HG03196 (cell line): ENCODE measurements around the gene ABCC2.
"Not testable (repeated sequence)": the region's sequence is repeated elsewhere in the genome, so short reads cannot be mapped to it uniquely, and the experiment has no call there.

Experiments
- ATAC-seq: cut with Tn5 transposase; IDR thresholded peaks from one replicate; pipeline ENCODE4 v1.9.1; 2021; ENCODE audit not compliant: unreplicated experiment

Gene ABCC2

DNA sequence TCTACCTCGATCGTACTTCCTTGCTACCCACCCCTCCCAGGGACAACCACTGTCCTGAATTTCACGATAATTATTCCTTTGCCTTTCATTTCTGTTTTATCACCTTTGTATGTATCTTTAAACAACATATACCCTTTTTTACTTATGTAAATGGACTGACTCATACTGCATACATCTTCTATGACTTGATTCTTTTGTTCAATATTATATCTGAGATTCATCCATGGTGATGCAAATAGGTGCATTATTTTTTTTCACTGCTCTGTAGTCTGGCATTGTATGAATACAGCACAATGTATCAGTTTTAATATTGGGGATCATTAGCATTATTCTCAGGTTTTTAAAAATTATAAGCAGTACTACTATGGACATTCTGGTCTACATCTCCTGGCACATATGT is 69.4 kb downstream of the ABCC2 start:
- no peak for ATAC-seq

DNA sequence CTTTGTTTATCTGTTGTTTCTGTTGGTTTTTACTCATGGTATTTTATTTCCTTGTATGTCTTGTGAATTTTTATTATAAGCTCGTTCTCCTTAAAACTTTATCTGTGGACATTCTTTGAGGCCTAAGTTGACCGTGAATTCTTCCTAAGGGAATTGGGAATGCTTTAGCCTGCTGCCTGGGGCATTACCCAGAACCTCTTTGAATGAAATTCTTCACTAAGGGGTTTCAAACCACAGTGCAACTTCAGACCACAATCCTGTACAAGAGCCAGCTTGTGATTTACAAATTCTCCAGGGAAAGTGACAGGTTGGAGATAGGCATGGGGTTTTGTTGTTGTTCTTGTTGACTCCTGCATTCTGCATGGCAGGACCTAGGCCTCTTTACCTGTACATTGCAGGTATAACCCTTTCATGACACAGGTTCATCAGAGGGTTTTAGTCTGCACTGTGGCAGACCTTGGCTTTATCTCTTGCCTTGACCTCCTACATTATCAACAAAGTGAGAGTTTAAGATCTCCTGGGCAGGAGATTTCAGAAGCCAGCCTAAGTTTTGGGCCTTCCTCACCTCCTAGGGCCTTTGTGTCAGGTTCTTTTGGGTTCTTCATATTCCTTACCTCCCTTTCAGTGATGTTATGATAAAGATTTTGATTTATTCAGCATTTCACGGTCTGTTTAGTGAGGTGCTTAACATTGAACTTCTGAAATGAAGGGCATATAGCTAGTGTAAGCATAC is 70.2 kb downstream of the ABCC2 start:
- no peak for ATAC-seq

DNA sequence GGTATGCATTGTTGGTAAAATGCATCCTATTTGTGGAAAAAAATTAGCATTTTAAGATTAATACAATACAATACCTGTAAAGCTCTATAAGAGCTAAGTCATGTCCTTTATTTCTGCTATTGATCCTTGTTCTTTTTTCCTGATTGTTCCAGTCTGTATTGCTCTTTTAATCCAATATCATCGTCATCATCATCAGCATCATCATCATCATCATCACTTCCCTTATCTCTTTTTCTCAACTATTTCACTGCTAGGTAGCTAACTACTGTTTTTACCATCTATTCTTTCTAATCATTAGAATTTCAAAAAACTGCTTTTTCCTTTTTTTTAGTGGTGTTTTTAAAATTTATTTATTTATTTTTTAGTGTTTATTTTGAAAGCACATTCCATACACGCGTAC is 71.2 kb downstream of the ABCC2 start:
- no peak for ATAC-seq

DNA sequence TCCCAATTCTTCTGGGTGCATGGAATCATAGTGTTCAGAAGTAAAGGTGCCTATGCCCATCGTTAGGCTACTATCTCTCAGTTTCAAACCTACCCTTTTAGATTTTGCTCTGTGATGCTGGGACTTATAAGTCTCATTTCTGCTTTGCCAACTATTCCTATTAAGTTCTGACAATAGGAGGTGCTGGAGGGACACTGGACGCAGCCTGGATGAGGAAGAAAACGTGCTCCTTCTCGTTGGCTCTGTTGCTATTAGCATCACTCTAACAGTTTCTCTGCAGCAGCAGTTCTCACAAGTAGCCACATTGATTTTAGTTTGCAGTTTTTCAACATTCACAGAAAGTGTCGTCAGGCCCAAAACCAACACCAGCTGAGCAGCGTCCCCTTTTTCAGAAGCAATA is 72.4 kb downstream of the ABCC2 start:
- ATAC-seq: no peak

DNA sequence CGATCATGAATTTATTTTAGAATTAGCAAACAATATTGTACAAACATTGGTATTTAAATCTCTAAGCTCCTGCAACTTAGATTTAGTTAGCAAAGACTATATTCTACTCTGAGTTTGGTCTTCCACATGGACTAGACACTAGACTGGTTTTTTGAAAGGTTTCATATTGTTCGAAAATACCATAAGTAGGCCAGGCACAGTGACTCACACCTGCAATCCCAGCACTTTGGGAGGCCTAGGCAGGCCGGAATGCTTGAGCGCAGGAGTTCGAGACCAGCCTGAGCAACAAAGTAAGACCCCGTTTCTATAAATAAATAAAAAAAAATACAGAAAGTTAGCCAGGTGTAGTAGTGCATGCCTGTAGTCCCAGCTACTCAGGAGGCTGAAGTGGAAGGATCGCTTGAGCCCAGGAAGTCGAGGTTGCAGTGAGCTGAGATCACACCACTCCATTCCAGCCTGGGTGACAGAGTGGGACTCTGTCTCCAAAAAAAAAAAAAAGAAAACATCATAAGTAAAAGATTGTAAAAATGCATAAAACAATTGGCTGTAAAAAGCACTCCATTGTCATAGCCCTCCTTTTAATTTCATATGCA is 73.1 kb downstream of the ABCC2 start:
- ATAC-seq: no peak

DNA sequence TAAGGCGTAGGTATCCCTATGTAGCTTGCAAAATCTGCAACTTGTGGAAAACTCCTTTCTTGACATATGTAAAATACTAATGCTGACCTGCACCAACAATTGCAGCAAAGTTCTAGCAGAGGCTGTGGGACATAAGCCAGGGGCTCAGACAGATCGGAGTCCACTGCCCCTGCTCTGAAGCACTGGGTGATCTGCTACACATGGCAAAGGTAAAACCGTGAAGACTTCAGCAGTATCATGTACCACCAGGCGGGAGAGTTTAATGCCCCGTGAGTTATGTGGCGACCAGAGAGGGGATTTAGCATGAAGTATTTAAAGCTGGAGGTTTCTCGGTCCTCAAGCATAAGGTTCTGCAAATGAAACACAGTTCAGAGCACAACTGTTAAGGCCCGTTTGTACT is 76.4 kb downstream of the ABCC2 start:
- ATAC-seq: no peak

DNA sequence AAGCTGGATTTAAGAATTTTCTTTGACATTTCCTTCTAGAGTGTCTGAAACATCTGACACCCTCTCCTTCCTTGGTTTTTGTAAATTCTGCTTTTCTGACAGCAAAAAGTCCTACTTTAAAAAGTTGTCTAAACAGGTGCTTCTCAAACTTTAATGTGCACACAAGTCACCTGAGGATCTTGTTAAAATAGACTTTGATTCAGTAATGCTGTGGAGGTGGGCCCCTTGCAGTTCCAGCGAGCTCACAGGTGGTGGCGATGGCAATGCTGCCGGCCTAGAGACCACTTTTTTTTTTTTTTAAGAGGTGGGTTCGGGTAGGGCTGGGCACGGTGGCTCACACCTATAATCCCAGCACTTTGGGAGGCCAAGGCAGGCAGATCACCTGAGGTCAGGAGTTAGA is 77.1 kb downstream of the ABCC2 start:
- ATAC-seq: no peak

DNA sequence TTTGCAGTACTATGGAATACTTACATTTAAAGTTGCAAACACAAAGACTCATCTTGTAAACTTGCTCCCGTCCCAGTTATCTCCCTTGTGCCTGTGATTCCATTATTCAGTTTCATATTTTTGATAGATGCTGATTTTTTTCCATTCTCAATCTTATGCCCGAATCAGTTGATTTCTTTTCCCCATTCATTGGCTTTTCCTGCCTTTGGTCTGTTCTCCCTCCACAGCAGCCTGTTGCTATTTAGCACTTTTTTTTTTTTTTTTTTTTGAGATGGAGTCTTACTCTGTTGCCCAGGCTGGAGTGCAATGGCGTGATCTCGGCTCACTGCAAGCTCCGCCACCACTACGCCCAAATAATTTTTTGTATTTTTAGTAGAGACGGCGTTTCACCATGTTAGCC is 78.0 kb downstream of the ABCC2 start:
- ATAC-seq: no peak

DNA sequence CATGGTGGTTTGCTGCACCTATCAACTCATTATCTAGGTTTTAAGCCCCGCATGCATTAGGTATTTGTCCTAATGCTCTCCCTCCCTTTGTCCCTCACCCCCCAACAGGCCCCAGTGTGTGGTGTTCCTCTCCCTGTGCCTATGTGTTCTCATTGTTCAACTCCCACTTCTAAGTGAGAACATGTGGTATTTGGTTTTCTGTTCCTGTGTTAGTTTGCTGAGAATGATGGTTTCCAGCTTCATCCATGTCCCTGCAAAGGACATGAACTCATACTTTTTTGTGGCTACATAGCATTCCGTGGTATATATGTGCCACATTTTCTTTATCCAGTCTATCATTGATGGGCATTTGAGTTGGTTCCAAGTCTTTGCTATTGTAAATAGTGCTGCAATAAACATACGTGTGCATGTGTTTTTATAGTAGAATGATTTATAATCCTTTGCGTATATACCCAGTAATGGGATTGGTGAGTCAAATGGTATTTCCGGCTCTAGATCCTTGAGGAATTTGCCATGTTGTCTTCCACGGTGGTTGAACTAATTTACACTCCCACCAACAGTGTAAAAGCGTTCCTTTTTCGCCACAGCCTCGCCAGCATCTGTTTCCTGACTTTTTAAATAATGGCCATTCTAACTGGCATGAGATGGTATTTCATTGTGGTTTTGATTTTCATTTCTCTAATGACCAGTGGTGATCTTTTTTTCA is 81.2 kb downstream of the ABCC2 start:
- not testable (repeated sequence) for ATAC-seq

DNA sequence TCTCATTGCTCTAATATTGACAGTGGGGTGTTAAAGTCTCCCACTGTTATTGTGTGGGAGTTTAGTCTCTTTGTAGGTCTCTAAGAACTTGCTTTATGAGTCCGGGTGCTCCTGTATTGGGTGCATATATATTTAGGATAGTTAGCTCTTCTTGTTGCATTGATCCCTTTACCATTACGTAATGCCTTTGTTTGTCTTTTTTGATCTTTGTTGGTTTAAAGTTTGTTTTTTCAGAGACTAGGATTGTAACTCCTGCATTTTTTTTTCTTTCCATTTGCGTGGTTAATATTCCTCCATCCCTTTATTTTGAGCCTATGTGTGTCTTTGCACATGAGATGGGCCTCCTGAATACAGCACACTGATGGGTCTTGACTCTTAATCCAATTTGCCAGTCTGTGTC is 84.8 kb downstream of the ABCC2 start:
- not testable (repeated sequence) for ATAC-seq

DNA sequence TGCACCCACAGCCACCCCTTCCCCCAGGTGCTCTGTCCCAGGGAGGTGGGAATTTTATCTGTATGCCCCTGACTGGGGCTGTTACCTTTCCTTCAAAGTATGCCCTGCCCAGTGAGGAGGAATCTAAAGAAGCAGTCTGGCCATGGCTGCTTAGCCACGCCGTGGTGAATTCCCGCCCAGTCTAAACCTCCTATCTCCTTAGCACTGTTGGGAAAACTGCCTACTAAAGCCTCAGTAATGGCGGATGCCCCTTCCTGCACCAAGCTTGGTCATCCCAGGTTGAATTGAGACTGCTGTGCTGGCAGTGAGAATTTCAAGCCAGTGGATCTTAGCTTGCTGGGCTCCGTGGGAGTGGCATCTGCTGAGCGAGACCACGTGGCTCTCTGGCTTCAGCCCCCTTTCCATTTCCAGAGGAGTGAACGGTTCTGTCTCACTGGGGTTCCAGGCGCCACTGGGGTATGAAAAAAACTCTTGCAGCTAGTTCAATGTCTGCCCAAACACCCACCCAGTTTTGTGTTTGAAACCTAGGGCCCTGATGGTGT is 87.2 kb downstream of the ABCC2 start:
- ATAC-seq: no peak

DNA sequence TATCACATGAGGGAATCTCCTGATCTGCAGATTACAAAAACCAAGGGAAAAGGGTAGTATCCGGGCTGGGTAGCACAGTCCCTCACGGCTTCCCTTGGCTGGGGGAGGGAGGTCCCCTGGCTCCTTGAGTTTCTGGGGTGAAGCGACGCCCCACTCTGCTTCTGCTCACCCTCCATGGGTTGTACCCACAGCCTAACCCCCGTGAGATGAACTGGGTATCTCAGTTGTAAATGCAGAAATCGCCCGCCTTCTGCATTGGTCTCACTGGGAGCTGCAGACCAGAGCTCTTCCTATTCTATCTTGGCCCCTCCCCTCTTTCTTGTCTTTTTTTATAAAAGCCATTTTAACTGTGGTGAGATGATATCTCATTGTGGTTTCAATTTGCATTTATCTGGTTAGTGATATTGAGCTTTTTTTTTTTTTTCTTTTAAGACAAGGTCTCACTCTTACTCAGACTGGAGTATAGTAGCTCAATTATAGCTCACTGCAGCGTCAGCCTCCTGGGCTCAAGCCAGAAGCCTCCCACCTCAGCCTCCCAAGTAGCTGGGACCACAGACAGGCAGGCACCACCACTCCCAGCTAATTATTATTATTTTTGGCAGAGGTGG is 87.8 kb downstream of the ABCC2 start:
- no peak for ATAC-seq

DNA sequence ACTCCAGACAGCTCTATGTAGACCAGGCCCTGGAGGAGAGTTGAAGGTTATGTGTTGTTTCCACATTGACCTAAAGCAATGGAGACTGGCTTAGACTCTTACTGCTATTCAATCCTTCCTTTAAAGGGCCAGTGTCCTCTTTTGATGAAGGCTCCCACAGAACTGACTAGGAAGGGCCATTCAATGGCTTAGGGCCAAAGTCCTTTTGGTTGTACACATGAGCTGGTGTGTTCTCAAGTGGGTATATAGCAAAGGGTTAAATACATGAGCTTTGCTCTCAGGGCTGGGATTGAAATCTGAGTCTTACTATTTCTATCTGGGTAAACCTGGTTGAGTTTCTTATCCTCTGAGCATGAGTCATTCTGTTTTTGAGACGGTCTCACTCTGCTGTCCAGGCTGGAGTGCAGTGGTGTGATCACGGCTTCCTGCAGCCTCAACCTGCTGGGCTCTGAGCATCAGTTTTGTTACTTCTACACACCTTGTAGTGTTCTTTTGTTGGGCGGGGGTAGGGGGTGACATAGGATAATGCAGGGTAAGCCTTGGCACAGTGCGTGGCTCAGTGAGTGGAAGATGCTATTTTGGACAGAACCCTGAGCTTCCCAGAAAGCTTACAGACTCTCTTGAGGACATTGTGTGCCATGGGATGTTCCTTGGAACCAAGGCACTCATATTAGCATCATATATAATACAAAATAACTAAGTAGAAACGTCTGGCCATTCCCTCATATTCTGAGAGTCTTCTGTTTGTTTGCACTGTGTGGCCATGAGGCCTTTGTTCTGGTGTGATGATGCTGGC is 90.1 kb downstream of the ABCC2 start:
- no peak for ATAC-seq

DNA sequence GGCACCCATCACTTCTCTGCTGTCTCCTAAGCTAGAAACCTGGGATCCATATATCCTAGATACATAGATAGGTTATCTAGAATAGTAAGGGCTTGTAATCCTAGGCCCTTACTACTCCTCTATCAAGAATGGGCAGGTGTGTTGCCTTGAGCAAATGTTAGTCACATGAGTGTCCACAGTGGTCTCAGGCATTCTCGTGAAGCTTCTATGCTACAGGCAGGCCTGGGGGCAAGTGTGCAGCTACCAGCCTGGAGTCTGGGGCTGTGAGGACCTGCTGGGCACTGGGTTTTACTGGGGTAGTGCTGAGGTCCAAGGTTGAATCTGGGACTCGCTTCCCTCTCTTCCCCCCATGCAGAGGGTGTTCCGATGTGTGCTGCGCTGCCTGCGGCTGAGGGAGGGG is 91.4 kb downstream of the ABCC2 start:
- ATAC-seq: no peak

DNA sequence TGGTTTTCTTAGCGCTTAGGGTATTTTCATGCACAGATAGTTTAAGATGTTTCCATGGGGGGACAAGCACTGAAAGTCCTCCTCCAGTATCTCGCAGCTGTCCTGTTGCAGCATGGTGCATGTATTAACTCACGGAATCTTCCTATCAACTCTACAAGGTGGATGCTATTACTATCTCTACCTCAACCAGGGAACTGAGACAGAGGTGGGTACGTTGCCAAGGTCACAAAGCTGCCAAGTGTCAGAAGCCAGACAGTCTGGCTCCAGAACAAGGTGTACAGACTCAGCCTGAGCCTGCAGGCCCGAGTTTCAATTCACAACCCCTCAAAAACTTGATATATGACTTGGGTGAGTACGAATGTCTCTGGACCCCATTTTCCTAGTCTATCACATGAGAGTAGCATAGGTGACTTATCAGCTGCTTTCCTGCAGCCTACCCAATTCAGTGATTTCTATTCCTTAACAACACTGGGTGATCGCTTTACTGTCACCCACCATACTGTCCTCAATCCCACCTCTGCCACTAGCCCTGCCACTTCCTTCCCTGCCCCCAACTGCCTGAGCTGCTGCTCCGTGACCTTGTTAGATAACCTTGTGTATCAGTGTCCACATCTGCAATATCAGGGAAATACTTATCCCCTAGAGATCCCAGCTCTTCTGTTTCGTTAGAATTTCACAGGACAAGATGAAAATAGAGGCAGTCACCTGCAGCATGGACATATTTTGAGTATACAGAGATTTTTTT is 92.1 kb downstream of the ABCC2 start:
- ATAC-seq: no peak

DNA sequence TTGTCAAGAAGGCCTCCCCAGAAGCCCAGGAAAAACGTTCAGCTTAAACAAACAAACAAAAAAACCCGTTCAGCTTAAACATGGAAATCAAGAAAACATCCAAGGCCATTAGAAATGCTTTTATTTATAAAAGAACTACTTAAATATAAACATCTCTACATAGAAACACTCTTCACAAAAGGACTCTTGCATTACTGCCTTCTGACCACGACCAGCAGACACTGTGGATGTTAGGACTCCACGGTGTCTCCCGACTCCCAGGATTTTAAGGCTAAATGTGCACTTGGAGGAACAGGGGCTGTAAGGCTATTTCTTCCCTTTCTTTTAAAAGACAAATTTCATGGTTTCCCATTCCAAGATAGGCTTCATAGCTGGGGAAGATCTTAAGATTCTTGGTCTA is 93.0 kb downstream of the ABCC2 start:
- no peak for ATAC-seq

DNA sequence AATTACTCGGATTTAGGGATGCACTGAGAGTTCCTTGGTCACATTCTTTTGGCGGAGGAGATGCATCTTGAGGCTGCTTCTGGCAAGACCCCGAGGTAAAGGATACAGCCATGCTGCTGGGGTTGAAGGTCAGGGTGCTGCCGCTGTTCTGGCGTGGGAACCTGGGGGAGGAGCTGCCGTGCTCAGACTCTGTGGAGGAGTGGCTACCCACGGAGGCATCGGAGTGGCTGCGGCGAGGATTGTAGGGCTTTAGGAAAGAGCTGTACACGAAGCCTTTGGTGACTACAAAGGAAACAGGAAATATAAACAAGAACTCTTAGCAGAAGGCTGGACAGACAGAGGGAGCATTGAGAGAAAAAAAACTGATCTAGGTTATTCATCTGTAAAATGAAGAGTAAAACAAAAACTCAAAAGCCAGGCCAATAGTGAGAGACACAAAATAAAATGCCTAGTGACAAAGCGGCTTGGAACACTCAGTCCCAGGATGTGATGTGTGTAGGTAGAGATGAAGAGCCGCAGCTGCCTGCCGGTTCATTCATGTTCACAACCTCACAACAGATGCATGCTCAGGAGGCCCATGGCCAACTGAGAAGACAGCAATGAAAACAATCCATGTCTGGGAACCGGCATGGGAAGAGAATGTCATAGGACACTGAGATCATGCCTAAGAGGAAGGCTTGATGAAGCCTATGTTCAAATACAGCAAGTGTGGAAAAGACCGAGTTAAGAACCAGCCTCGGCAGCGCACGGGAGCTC is 97.8 kb downstream of the ABCC2 start:
- ATAC-seq: no peak

DNA sequence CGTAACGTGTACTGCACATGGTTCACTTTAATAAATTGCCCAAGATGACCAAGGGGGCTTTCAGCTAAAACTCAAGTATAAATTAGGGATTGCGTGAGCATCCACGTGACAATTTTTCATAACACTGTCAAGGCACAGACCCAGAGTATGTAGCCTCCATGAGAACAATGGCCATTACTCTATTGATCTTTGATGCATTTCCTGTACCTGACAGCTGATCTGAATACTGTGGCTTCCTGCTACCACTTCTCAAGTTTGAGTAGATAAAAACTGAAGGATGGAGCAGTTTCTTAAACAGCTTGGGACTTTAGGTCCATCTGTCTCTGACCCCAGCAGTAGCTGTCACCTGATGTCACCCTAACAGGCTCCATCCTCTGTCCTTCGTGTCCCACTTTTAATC is 98.9 kb downstream of the ABCC2 start:
- ATAC-seq: no peak

DNA sequence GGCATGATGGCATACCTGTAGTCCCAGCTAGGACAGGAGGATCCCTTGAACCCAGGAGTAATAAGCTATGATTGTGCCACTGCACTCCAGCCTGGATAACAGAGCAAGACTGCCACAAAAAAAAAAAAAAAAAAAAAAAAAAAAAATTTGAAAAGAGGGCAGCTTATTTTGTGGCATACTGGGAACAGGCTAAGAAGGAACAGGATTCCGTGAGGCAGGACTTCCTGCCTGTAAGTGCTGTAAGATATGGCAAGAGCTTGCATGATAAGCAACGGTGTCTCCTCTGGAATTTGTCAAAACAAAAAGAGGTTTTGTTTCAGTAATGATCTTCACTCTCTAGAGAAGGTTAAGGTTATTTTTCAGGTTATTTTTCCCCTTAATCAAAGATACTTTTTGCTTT is 101.1 kb downstream of the ABCC2 start:
- no peak for ATAC-seq

DNA sequence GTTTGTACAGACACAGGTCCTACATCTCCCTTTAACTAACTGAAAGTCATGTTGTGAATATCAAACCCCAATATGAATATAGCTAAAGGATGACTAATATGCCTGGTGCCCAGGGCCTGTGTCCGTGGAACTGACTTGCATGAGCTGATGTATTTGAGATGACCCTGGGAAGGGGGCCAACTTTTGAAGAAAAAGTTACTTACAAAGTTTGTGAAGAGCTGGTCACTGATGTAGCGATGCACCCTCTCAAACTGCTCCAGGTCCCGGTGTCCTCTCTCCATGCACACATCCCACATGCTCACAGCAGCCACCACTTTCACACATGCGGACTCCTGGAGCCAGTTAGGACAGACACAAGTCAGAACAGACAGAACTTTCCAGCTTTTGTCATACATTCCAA is 106.2 kb downstream of the ABCC2 start:
- no peak for ATAC-seq
